ENCODE results near the gene TBC1D22A.

The TBC1D22A gene

DNA sequence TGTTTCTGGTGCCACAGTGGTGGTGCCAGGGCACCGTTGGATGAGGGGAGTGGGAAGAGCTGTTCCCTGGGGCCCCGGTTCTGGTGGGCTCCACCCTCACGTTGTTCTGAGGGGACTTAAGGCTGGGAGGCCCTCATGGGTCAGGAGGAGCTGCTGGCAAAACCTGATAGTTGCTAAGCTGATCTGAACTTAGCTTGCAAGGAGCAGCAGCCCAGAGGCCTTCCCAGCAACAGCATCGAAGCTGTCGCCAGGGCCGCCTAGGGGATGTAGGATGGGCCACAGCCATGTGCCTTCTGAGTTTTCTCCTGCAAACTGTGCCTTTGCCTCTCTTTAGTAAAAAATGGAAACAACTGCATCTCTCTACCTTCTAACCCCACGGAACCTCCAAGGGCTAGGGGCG, 240.2 kb downstream of the TBC1D22A start:
- FAIRE-seq (no peak), DNase-seq (ENCODE audit: insufficient read length, low spot score) (no peak)
- no peak for TF ChIP-seq POLR2A (IDR thresholded peaks at IDR 0.05; ENCODE audit: low read depth, low read length)

DNA sequence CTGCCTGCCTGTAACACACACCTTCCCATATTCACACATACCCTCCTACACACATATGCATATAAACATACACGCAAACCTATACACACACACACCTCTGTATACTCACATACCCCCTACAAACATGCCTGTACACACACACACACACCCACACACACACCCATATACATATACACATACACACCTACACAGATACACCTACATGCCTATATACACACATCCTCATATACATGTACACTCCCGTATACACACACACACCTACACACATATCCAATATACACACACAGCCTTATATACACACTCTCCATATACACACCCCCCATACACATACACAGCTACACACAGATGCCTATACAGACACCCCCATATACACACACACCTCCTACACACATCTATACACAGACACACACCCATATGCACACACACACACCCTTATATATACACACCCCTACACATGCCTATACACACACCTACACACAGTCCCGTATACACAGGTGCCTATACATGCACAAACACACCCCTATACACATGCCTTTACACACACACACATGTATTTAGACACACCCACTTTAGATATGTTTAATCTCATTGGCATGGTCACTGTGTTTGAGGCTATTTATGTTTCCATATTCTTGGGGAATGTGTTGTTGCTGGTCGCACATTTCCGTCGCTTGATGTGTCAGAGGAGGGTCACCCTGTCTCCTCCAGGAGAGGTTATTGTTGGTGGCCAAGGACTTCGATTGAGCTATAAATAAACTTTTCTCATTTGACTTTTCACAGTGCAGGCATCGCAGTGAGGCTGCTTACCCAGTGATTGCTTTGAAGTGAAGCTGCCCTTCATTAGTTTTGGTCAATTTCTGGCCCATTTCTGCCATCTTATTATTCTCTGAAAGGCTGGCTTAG, 243.3 kb downstream of the TBC1D22A start:
- no peak for FAIRE-seq
- no peak for DNase-seq (ENCODE audit: insufficient read length, low spot score)
- no peak for TF ChIP-seq POLR2A (IDR thresholded peaks at IDR 0.05; ENCODE audit: low read depth, low read length)

DNA sequence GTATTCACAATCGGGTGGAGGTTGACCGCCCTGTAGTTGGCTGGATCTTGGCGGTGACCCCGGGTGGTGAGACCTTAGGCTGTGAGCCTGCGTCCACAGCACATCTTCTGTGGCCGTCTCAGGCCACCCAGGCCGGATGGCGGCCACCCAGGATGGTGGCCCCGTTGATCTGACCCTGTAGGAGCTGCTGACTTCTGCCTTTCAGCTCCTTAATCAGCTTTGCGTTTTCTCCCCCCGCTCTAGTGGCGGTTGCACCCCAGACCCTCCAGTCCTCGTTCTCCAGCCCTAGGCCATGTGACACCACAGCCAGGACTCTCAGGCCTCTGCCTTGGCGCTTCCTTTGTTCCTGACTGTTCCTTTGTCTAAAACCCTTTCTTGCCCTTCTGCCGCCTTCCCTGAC, 244.0 kb downstream of the TBC1D22A start:
- DNase-seq (ENCODE audit: insufficient read length, low spot score) = no peak
- FAIRE-seq = no peak
- TF ChIP-seq POLR2A (IDR thresholded peaks at IDR 0.05; ENCODE audit: low read depth, low read length) = no peak

DNA sequence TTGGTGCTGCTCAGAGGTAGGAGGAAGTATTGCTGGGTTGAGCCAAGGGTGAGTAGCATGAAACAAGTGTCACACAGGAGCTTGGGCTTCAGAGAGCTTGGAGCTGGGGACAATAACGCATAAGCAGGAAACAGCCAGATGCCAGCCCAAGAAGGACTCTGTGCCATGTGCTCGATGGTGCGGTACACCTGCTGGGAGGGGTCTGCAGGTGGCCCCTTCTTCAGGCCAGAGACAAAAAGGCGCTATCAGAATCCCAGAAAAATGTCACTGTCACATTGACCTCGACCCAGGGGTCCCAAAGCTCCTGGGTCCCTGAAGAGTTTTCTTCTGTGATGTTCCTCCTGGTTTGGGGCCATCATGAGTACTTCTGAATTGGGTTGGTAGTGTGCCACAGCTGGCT, 244.4 kb downstream of the TBC1D22A start:
- TF ChIP-seq POLR2A (IDR thresholded peaks at IDR 0.05; ENCODE audit: low read depth, low read length) = no peak
- FAIRE-seq (no peak), DNase-seq (ENCODE audit: insufficient read length, low spot score) (no peak)

DNA sequence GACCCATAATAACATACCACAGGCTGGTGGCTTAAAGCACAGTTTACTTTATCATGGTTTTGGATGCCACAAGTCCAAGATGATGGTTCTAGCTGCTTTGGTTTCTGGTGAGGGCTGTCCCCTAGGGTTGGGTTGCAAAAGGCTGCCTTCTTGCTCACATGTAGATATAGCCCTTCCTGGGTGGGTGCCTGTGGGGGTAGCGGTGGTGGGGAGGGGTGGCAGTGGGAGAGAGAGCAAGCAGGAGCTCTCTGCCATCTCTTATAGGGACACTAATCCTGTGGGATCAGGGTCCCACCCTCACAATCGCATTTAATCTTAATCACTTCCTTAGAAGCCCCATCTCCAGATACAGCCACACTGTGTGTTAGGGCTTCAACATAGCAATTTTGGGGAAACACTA, 245.0 kb downstream of the TBC1D22A start:
- DNase-seq (ENCODE audit: insufficient read length, low spot score) = no peak
- FAIRE-seq = no peak
- TF ChIP-seq POLR2A (IDR thresholded peaks at IDR 0.05; ENCODE audit: low read depth, low read length) = no peak

DNA sequence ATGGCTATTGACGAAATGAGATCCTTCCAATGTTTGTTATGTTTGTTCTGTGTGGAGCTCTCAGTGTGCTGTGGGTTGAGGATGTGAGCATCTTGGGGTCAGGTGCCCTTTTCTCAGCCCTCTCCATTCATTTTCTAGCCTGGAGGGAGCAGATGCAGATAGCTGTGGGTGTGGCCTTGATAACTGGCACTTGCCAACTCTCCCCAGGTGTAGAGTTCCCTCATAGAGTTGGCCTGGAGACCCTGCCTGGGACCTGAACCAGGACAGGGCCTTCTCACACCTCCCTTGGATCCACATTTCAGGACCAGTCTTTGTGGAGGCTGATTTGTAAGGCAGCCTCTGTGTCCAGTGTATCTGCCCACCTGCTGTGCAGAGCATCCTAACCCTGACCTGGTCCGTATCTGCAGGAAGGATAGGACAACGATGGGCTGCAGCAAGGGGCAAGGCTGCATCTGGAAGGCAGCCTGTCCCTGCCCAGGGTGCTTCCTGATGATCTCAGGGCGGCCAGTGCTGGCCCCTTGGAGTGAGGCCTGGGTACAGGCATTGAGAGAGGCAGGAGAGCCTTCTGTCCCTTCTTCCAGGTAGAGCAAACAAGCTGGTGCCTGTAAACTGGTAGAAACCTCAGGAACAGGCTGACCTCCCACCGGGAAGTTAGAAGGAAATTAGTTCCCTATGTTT, 245.9 kb downstream of the TBC1D22A start:
- no peak for DNase-seq (ENCODE audit: insufficient read length, low spot score)
- no peak for FAIRE-seq
- TF ChIP-seq POLR2A (IDR thresholded peaks at IDR 0.05; ENCODE audit: low read depth, low read length) = no peak

DNA sequence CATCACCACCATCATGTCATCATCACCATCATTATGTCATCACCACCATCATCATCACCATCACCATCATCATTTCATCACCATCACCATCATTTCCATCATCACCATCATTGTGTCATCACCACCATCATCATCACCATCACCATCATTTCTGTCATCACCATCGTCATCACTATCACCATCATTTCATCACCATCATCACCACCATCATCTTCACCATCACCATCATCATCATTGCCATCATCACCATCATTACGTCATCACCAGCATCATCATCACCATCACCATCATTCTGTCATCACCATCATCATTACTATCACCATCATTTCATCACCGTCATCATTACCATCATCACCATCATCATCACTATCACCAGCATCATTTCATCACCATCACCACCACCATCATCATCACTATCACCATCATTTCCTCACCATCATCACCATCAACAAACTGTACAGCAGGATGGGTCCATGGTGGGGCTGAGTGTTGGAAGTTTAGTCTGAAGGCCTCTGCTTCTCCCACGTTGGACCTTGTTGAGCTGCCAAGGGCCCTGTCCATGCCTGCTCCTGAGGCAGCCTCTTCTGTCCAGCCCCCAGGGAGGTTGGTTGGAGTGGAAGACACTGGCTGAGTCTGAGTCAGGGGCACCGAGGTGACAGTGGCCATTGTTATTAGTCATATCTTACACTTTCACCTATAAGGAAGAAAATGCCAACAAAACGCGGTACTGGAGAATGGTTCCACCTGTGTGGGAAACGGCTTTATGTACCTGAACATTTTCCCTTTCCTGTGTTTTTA, 247.1 kb downstream of the TBC1D22A start:
- no peak for TF ChIP-seq POLR2A (IDR thresholded peaks at IDR 0.05; ENCODE audit: low read depth, low read length)
- no peak for FAIRE-seq
- no peak for DNase-seq (ENCODE audit: insufficient read length, low spot score)

DNA sequence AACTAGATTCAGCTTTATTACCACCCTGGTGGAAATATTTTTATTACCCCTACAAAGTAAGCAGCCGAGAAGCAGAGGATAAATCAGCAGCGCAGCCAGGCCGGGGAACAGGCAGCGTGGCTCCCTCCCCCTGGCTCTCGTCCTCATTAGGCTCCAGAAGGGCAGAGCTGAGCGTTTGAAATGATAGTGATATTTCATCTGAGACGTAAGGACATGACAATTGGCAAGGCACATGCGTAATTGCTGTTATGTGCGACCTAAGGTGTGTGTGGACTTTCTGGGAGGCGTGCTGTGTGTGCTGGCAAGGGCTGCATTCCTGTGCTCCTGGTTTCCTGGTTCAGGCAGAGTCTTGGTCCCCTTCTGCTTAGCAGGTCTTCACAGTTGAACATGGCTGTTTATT, 247.8 kb downstream of the TBC1D22A start:
- no peak for TF ChIP-seq POLR2A (IDR thresholded peaks at IDR 0.05; ENCODE audit: low read depth, low read length)
- FAIRE-seq = no peak
- DNase-seq (ENCODE audit: insufficient read length, low spot score) = no peak

DNA sequence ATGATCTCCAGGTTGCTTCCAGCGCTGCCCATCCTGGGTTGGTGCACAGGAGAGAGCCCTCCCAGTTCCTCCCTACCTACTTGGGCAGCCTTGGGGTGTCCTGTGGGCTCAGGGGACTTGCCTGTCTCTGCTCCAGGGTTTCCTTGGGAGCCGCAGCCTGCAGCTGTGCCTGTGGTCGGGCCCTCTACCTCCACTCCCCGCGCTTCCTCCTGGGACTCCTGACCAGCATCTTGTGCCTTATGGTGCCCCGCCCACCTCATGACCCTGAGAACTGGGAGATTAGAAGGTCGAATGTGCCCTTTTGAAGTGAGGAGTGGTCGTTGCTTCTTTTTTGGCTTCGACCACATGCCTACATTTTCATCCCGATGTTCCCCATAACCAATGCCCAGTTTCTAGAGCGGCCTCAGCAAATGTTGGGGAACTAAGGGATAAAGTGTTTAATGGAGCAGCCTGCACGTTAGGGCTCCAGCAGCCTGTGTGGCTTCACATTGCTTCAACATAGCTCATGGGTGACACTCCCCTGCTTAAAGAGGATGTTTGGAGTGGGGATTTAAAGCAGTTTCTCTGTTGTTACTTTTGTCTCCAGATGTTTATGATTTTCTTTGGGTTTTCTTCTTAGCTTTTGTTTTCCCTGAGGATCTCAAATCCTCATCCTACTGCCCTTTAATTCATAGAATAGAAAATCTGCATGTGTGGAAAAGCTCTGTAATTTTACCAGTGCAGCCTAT, 248.8 kb downstream of the TBC1D22A start:
- TF ChIP-seq POLR2A (IDR thresholded peaks at IDR 0.05; ENCODE audit: low read depth, low read length) = no peak
- DNase-seq (ENCODE audit: insufficient read length, low spot score) (no peak), FAIRE-seq (no peak)

DNA sequence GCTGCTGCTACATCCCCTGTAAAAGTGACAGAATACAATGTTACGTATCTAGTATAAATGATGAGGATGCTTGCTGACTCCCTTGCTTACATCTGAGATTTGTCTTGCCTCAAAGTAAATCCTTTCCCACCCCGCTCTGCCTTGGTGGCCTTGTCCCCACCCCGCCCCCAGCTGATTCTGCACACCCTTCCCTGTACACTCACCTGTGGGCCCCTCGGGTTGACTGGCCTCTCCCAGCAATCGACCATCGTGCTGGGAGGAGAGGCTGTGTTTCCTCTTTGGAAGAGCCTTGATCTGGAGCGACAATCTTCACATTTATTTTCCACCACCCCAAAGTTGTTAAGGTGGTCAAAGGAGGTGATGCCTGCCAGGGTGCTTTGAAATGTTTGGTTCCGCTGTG, 249.4 kb downstream of the TBC1D22A start:
- no peak for FAIRE-seq
- TF ChIP-seq POLR2A (IDR thresholded peaks at IDR 0.05; ENCODE audit: low read depth, low read length) = no peak
- DNase-seq (ENCODE audit: insufficient read length, low spot score) = no peak

DNA sequence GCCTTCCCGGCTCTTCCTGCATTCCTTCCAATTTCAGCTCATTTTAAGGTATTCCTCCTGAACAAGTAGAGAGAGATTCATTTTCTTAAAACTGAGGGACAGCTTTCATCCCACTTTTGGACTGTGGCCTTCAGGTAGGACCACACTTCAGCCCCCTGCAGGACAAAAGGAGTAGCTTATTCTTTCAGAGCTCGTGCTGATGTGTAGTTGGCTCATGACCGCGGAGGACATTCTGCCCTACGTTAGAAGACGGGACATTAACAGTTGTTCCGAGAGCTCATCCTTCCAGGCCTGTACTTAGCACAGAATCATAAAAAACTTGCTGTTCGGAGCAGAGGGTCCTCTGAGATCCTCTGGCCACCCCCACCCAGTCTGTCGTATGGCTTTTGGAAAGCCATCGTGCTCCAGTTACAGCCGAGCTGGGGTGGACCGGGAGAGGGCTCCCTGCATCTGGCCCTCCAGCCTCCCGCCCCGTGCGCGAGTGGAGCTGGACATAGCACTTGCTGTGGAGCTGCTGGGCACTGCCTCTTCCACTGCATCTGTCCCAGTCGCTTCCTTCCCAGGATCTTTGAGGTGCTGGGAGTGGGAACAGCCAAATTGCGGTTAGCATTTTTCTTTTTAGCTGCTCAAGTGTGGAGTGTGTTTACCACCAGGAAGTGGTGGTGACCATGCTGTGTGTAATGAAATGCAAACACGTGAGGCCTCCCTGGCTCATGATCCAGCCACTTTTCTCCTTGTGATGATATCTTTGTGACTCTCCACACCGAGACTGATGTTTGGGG, 250.3 kb downstream of the TBC1D22A start:
- TF ChIP-seq POLR2A (IDR thresholded peaks at IDR 0.05; ENCODE audit: low read depth, low read length) = no peak
- DNase-seq (ENCODE audit: insufficient read length, low spot score) = no peak
- FAIRE-seq = no peak

DNA sequence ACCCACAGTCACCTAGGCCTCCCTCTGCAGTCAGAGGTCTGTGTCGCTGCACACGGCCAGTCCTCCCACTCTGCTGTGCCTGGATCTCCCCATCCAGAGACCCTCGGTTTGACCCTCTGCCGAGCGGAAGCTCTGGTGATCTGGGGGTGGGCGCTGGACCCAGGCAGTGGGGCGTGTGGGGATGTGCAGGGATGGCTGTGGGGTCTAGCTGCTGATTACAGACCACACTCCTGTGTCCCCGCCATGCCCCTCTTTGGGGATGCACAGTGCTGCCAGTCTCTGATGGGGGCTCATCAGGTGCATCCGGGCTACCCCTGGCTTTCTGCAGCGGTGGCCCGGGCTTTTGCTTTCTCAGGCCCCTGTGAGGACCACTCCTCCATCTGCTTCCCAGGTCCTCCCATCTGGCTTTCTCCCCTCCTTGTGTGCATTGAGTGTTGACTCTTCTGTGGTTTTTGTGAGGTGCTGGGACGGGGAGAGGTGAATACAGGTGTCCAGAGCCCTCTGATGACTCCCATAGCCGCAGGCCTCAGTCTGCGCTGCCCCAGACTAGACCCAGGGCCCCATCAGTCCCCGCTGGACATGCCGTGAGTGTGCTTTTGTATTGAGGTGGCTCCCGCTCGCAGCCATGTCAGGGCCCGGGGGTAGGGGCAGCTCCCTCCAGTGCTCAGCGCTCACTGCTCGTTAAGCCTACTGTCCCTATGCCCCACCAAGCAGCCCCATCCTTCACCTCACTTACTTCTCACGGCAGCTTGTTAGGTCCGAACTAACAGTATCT, 251.6 kb downstream of the TBC1D22A start:
- TF ChIP-seq POLR2A (IDR thresholded peaks at IDR 0.05; ENCODE audit: low read depth, low read length) = no peak
- DNase-seq (ENCODE audit: insufficient read length, low spot score) = no peak
- FAIRE-seq = no peak

All from H54 (cell line).